ENCODE data around the gene COL6A1. TPM values are rescaled to one million over a fixed set of nuclear protein-coding genes. Genes with fewer than 3 reads are reported as not detected.

COL6A1 gene
- total RNA-seq, 1 experiment from 2014 or later = 221 TPM

- Mint-ChIP-seq H3K4me1 (peaks cover 14% of the 10 kb centered on the region), H3K9me3 (peaks cover 4% of the 10 kb centered on the region), H3K36me3 (no peaks in the 10 kb centered on the region; the same call in 1 of the 2 replicates), H3K27me3 (ENCODE audit: low read depth) (peaks cover 3% of the 10 kb centered on the region), H3K4me3 (no peak overlapping the region), H3K27ac (no peak overlapping the region)
- ChIA-PET CTCF (interaction anchor here (1.3 kb wide), 1 partner anchor 25 kb away, joined by 5 read pairs; no protein-coding TSS in a partner anchor), POLR2A (no interaction called here)
- TF ChIP-seq ZNF219 (CRISPR knock-in tag; IDR thresholded peaks at IDR 0.05; ENCODE audit: borderline replicate concordance) = no peak
- TF ChIP-seq RELA (CRISPR knock-in tag; IDR thresholded peaks at IDR 0.05; ENCODE audit: borderline replicate concordance) = no peak
- no peak for TF ChIP-seq SP1 (CRISPR knock-in tag; conservative IDR thresholded peaks at IDR 0.05)
- no peak for TF ChIP-seq SMAD3 (CRISPR knock-in tag; IDR thresholded peaks at IDR 0.05; ENCODE audit: borderline replicate concordance)
- no peak for TF ChIP-seq FOXP1 (CRISPR knock-in tag; IDR thresholded peaks at IDR 0.05; ENCODE audit: borderline replicate concordance)
- TF ChIP-seq SMAD4 (CRISPR knock-in tag; IDR thresholded peaks at IDR 0.05) = no peak
- TF ChIP-seq USF2 (CRISPR knock-in tag; IDR thresholded peaks at IDR 0.05) = no peak
- no peak for TF ChIP-seq ATF1 (CRISPR knock-in tag; IDR thresholded peaks at IDR 0.05)
- no peak for TF ChIP-seq JUN (CRISPR knock-in tag; IDR thresholded peaks at IDR 0.05)
- no peak for TF ChIP-seq SOX15 (CRISPR knock-in tag; IDR thresholded peaks at IDR 0.05)
- no peak for TF ChIP-seq ZNF281 (CRISPR knock-in tag; IDR thresholded peaks at IDR 0.05)
- no peak for TF ChIP-seq FOXP4 (CRISPR knock-in tag; IDR thresholded peaks at IDR 0.05)
- no peak for TF ChIP-seq TCF7 (CRISPR knock-in tag; IDR thresholded peaks at IDR 0.05; ENCODE audit: low read depth)
- TF ChIP-seq TEAD1 (CRISPR knock-in tag; IDR thresholded peaks at IDR 0.05) = no peak
- DNase-seq (ENCODE audit: low spot score) (no peak), ATAC-seq (no peak)
Observed at GRCh38 chr21:45947716-45948255, 33.8 kb upstream of the COL6A1 start.

GRCh38 chr21:45948576-45949141 lies 32.9 kb upstream of the COL6A1 start:
- Mint-ChIP-seq H3K27me3 (ENCODE audit: low read depth) (peaks cover 4% of the 10 kb centered on the region), H3K9me3 (peaks cover 6% of the 10 kb centered on the region), H3K36me3 (no peaks in the 10 kb centered on the region), H3K4me3 (no peak overlapping the region), H3K4me1 (peaks cover 14% of the 10 kb centered on the region), H3K27ac (0 out of 2 replicates have a peak overlapping the region, but pooled peaks have one; percentile 49)
- no peak for ATAC-seq
- ChIA-PET CTCF (interaction anchor here (1.3 kb wide), 1 partner anchor 26 kb away, joined by 5 read pairs; no protein-coding TSS in a partner anchor), POLR2A (no interaction called here)
- DNase-seq (ENCODE audit: low spot score) = no peak
- TF ChIP-seq TP53 (CRISPR knock-in tag; IDR thresholded peaks at IDR 0.05) = no peak
- no peak for TF ChIP-seq NFE2L1 (CRISPR knock-in tag; IDR thresholded peaks at IDR 0.05)
- no peak for TF ChIP-seq AFF4 (CRISPR knock-in tag; IDR thresholded peaks at IDR 0.05; ENCODE audit: borderline replicate concordance)
- no peak for TF ChIP-seq ZNF263 (CRISPR knock-in tag; IDR thresholded peaks at IDR 0.05; ENCODE audit: low read depth)
- no peak for TF ChIP-seq CREB1 (CRISPR knock-in tag; IDR thresholded peaks at IDR 0.05)
- no peak for TF ChIP-seq USF1 (CRISPR knock-in tag; IDR thresholded peaks at IDR 0.05)
- no peak for TF ChIP-seq ELF4 (CRISPR knock-in tag; IDR thresholded peaks at IDR 0.05; ENCODE audit: low read depth)
- TF ChIP-seq TCF7 (CRISPR knock-in tag; IDR thresholded peaks at IDR 0.05; ENCODE audit: low read depth) = no peak
- no peak for TF ChIP-seq MYBL2 (CRISPR knock-in tag; IDR thresholded peaks at IDR 0.05)
- TF ChIP-seq AR (CRISPR knock-in tag; IDR thresholded peaks at IDR 0.05) = no peak
